Liver (tissue), 9 donors: ENCODE results near the gene GPR176. TPM values are rescaled to one million over a fixed set of nuclear protein-coding genes. Genes with fewer than 3 reads are reported as not detected.

ENCODE experiments used
- DNase-seq: peaks from one replicate; pipeline ENCODE4 v3.0.0-alpha.2; 2017; ENCODE audit warnings: low spot score
- H3K27ac ChIP-seq, 2 donors: one replicate each; pipeline ENCODE4 v1.7.0; 2013; ENCODE audit warnings: inconsistent platforms in 2 of 2, low read length in 2 of 2, control low read depth in 1 of 2, low read depth in 1 of 2, mild to moderate bottlenecking in 1 of 2
- H3K27me3 ChIP-seq, 4 donors: one replicate each; pipeline versions ENCODE4 v1.6.1 to v1.7.0; 2013; ENCODE audit warnings: low read length in 3 of 4, inconsistent platforms in 1 of 4, mild to moderate bottlenecking in 1 of 4, moderate library complexity in 1 of 4; ENCODE audit not compliant: control insufficient read depth in 4 of 4, insufficient read depth in 4 of 4
- H3K36me3 ChIP-seq, 4 donors: one replicate each; pipeline versions ENCODE4 v1.6.1 to v1.7.0; 2013; ENCODE audit warnings: low read length in 3 of 4, mild to moderate bottlenecking in 3 of 4, low read depth in 1 of 4, moderate library complexity in 1 of 4; ENCODE audit not compliant: control insufficient read depth in 4 of 4, insufficient read depth in 3 of 4
- H3K4me1 ChIP-seq, 4 donors: one replicate each; pipeline versions ENCODE4 v1.6.1 to v1.7.0; 2013; ENCODE audit warnings: low read length in 3 of 4, mild to moderate bottlenecking in 3 of 4, moderate library complexity in 1 of 4; ENCODE audit not compliant: control insufficient read depth in 4 of 4, insufficient read depth in 4 of 4
- H3K4me3 ChIP-seq, 3 donors: one replicate each; pipeline versions ENCODE4 v1.6.1 to v1.7.0; 2013; ENCODE audit warnings: low read length in 3 of 3, control low read depth in 1 of 3, low read depth in 1 of 3, mild to moderate bottlenecking in 1 of 3
- H3K9ac ChIP-seq, 2 donors: one replicate each; pipeline ENCODE4 v1.7.0; 2013; ENCODE audit warnings: low read length in 2 of 2, mild to moderate bottlenecking in 2 of 2, moderate library complexity in 2 of 2, control low read depth in 1 of 2, low read depth in 1 of 2
- H3K9me3 ChIP-seq, 4 donors: one replicate each; pipeline versions ENCODE4 v1.6.1 to v1.7.0; 2013; ENCODE audit warnings: low read length in 3 of 4; ENCODE audit not compliant: control insufficient read depth in 4 of 4
- EGR1 ChIP-seq, 2 donors: IDR thresholded peaks; 2 replicates each; pipeline ENCODE4 v1.6.1; 2016 to 2018; ENCODE audit warnings: antibody characterized with exemption in 2 of 2, low read depth in 2 of 2
- FOXA1 ChIP-seq: IDR thresholded peaks from 2 replicates; pipeline ENCODE4 v1.6.1; 2016; ENCODE audit warnings: antibody characterized with exemption
- FOXA2 ChIP-seq: IDR thresholded peaks from 2 replicates; pipeline ENCODE4 v1.6.1; 2016; ENCODE audit warnings: antibody characterized with exemption
- GABPA ChIP-seq, 2 donors: IDR thresholded peaks in 1 of 2; conservative IDR thresholded peaks in 1 of 2; 2 replicates each; pipeline ENCODE4 v1.6.1; 2016; ENCODE audit warnings: antibody characterized with exemption in 2 of 2, mild to moderate bottlenecking in 1 of 2, moderate library complexity in 1 of 2
- HNF4A ChIP-seq, 2 donors: conservative IDR thresholded peaks; 2 replicates each; pipeline ENCODE4 v1.6.1; 2016; ENCODE audit warnings: antibody characterized with exemption in 2 of 2, mild to moderate bottlenecking in 2 of 2
- HNF4G ChIP-seq: IDR thresholded peaks from 2 replicates; pipeline ENCODE4 v1.6.1; 2016; ENCODE audit warnings: antibody characterized with exemption
- JUND ChIP-seq, 2 donors: IDR thresholded peaks; 2 replicates each; pipeline ENCODE4 v1.6.1; 2016; ENCODE audit warnings: antibody characterized with exemption in 2 of 2
- NR2F2 ChIP-seq: IDR thresholded peaks from 2 replicates; pipeline ENCODE4 v1.6.1; 2016; ENCODE audit warnings: antibody characterized with exemption
- RAD21 ChIP-seq, 2 donors: IDR thresholded peaks; 2 replicates each; pipeline ENCODE4 v1.6.1; 2016; ENCODE audit warnings: antibody characterized with exemption in 2 of 2, mild to moderate bottlenecking in 2 of 2
- RXRA ChIP-seq, 2 donors: IDR thresholded peaks; 2 replicates each; pipeline ENCODE4 v1.6.1; 2017 to 2018; ENCODE audit warnings: antibody characterized with exemption in 2 of 2, mild to moderate bottlenecking in 1 of 2
- SP1 ChIP-seq: IDR thresholded peaks from 2 replicates; pipeline ENCODE4 v1.6.1; 2018; ENCODE audit warnings: antibody characterized with exemption, mild to moderate bottlenecking
- TAF1 ChIP-seq: conservative IDR thresholded peaks from 2 replicates; pipeline ENCODE4 v1.6.1; 2016; ENCODE audit warnings: antibody characterized with exemption, mild to moderate bottlenecking
- YY1 ChIP-seq: IDR thresholded peaks from 2 replicates; pipeline ENCODE4 v1.6.1; 2016; ENCODE audit warnings: antibody characterized with exemption, mild to moderate bottlenecking
- WGBS: extraction: QIAGEN DNeasy Blood & Tissue Kit; methylation state at CpG from one replicate; pipeline ENCODE4 v1.1.7; 2013; 5-methylcytosine and 5-hydroxymethylcytosine counted together
- polyA plus RNA-seq, 2 donors: library from polyadenylated mRNA; stranded (reverse) in 1 of 2; unstranded in 1 of 2; fragments of 200-250 nt in 1 of 2; fragments of >200 nt in 1 of 2; fragmentation: Nextera tagmentation in 1 of 2; extraction: Ambion mirVana in 1 of 2; gene quantifications; one replicate each; pipeline versions ENCODE4 v1.2.1 to v1.2.3, GENCODE V29; 2013 to 2015
- total RNA-seq, 2 donors: library from RNA; depleted of rRNA; stranded (reverse); fragments of >200 nt; gene quantifications; one replicate each; pipeline ENCODE4 v1.2.3, GENCODE V29; 2014
- TF ChIP-seq, protein P1 (sequence below): IDR thresholded peaks from 2 replicates; pipeline ENCODE4 v1.6.1; 2016; ENCODE audit warnings: antibody characterized with exemption, mild to moderate bottlenecking
- TF ChIP-seq, protein P2 (sequence below): IDR thresholded peaks from 2 replicates; pipeline ENCODE4 v1.6.1; 2016; ENCODE audit warnings: antibody characterized with exemption
- TF ChIP-seq, protein P3 (sequence below): IDR thresholded peaks from 2 replicates; pipeline ENCODE4 v1.6.1; 2016; ENCODE audit warnings: antibody characterized with exemption
- TF ChIP-seq, protein P4 (sequence below): IDR thresholded peaks from 2 replicates; pipeline ENCODE4 v1.6.1; 2016; ENCODE audit warnings: antibody characterized with exemption
- TF ChIP-seq, protein P5 (sequence below): fragments of 150-350 bp; IDR thresholded peaks from 2 replicates; pipeline ENCODE4 v1.5.1; 2017; ENCODE audit warnings: improper control_type of control experiment, low read depth, low read length; ENCODE audit not compliant: missing input control
- donor health status: healthy.
- donor health status: healthy.
- donor health status: healthy.
- donor health status: healthy.
- donor health status: healthy.

Gene GPR176
- total and polyA plus RNA-seq, 4 donors, result 0.44 to 1.7 (median 1.4) TPM

DNA sequence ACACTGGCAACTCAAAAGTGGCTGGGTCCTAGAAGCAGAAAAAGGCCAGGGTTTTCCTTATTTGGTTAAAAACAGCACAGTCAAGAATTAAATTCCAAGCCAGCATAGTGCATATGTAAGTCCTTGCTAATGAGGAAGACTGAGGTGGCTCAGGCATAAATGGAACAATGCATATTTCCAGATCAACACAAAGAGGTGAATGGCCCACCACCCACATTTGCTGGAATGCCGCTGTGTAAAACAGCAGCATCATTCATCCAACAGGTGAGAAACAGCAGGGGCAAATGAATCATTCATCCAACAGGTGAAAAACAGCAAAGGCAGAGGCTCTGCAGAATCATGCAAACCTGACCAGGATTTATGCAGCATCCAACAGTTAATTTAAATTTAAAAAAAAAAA, 32.9 kb downstream of the GPR176 start:
- Histone ChIP-seq H3K9ac (no peak overlapping the region), H3K9me3 (no peaks in the 10 kb centered on the region), H3K4me3 (no peak overlapping the region), H3K27me3 (no peaks in the 10 kb centered on the region), H3K4me1 (peaks cover 0 to 19% (median 17%) of the 10 kb centered on the region in 4 donors), H3K27ac (no peak overlapping the region), H3K36me3 (no peaks in the 10 kb centered on the region)
- WGBS, result 90% methylated on average over 1 of the region's 1 CpG
- TF ChIP-seq NR2F2 (no peak), HNF4A (conservative IDR thresholded peaks at IDR 0.05) (no peak), GABPA (IDR thresholded peaks at IDR 0.05 in 1 of 2, conservative IDR thresholded peaks at IDR 0.05 in 1 of 2) (no peak), YY1 (no peak), TAF1 (no peak), FOXA1 (no peak), FOXA2 (no peak), RAD21 (IDR thresholded peaks at IDR 0.05) (no peak), SP1 (no peak), HNF4G (no peak), RXRA (IDR thresholded peaks at IDR 0.05) (no peak), EGR1 (IDR thresholded peaks at IDR 0.05; ENCODE audit: low read depth in 2 of 2) (no peak), JUND (IDR thresholded peaks at IDR 0.05) (no peak)
- TF ChIP-seq, protein P1, sequence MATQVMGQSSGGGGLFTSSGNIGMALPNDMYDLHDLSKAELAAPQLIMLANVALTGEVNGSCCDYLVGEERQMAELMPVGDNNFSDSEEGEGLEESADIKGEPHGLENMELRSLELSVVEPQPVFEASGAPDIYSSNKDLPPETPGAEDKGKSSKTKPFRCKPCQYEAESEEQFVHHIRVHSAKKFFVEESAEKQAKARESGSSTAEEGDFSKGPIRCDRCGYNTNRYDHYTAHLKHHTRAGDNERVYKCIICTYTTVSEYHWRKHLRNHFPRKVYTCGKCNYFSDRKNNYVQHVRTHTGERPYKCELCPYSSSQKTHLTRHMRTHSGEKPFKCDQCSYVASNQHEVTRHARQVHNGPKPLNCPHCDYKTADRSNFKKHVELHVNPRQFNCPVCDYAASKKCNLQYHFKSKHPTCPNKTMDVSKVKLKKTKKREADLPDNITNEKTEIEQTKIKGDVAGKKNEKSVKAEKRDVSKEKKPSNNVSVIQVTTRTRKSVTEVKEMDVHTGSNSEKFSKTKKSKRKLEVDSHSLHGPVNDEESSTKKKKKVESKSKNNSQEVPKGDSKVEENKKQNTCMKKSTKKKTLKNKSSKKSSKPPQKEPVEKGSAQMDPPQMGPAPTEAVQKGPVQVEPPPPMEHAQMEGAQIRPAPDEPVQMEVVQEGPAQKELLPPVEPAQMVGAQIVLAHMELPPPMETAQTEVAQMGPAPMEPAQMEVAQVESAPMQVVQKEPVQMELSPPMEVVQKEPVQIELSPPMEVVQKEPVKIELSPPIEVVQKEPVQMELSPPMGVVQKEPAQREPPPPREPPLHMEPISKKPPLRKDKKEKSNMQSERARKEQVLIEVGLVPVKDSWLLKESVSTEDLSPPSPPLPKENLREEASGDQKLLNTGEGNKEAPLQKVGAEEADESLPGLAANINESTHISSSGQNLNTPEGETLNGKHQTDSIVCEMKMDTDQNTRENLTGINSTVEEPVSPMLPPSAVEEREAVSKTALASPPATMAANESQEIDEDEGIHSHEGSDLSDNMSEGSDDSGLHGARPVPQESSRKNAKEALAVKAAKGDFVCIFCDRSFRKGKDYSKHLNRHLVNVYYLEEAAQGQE, result no peak
- TF ChIP-seq, protein P2, sequence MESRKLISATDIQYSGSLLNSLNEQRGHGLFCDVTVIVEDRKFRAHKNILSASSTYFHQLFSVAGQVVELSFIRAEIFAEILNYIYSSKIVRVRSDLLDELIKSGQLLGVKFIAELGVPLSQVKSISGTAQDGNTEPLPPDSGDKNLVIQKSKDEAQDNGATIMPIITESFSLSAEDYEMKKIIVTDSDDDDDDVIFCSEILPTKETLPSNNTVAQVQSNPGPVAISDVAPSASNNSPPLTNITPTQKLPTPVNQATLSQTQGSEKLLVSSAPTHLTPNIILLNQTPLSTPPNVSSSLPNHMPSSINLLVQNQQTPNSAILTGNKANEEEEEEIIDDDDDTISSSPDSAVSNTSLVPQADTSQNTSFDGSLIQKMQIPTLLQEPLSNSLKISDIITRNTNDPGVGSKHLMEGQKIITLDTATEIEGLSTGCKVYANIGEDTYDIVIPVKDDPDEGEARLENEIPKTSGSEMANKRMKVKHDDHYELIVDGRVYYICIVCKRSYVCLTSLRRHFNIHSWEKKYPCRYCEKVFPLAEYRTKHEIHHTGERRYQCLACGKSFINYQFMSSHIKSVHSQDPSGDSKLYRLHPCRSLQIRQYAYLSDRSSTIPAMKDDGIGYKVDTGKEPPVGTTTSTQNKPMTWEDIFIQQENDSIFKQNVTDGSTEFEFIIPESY, result no peak
- TF ChIP-seq, protein P3, sequence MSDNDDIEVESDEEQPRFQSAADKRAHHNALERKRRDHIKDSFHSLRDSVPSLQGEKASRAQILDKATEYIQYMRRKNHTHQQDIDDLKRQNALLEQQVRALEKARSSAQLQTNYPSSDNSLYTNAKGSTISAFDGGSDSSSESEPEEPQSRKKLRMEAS, result no peak
- TF ChIP-seq, protein P4, sequence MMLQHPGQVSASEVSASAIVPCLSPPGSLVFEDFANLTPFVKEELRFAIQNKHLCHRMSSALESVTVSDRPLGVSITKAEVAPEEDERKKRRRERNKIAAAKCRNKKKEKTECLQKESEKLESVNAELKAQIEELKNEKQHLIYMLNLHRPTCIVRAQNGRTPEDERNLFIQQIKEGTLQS, result no peak
- TF ChIP-seq, protein P5, sequence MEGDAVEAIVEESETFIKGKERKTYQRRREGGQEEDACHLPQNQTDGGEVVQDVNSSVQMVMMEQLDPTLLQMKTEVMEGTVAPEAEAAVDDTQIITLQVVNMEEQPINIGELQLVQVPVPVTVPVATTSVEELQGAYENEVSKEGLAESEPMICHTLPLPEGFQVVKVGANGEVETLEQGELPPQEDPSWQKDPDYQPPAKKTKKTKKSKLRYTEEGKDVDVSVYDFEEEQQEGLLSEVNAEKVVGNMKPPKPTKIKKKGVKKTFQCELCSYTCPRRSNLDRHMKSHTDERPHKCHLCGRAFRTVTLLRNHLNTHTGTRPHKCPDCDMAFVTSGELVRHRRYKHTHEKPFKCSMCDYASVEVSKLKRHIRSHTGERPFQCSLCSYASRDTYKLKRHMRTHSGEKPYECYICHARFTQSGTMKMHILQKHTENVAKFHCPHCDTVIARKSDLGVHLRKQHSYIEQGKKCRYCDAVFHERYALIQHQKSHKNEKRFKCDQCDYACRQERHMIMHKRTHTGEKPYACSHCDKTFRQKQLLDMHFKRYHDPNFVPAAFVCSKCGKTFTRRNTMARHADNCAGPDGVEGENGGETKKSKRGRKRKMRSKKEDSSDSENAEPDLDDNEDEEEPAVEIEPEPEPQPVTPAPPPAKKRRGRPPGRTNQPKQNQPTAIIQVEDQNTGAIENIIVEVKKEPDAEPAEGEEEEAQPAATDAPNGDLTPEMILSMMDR, result no peak
- DNase-seq, result no peak
